HepG2 (cell line): Measurements from ENCODE around the gene ATIC. TPM values are rescaled to one million over a fixed set of nuclear protein-coding genes. Genes with fewer than 3 reads are reported as not detected.

Source experiments
- ATF1 ChIP-seq: IDR thresholded peaks from 2 replicates; pipeline ENCODE4 v1.6.1; 2016; ENCODE audit warnings: mild to moderate bottlenecking, control low read depth
- BRCA1 ChIP-seq: sonication (generic); formaldehyde crosslinking; IDR thresholded peaks from 2 replicates; pipeline ENCODE4 v1.4.0; 2020; ENCODE audit warnings: missing genetic modification reagents
- GZF1 ChIP-seq: sonication (generic); formaldehyde crosslinking; IDR thresholded peaks from 2 replicates; pipeline ENCODE4 v1.5.1; 2020; ENCODE audit warnings: mild to moderate bottlenecking, missing genetic modification reagents
- HES4 ChIP-seq: sonication (generic); formaldehyde crosslinking; IDR thresholded peaks from 2 replicates; pipeline ENCODE4 v1.9.0; 2021; ENCODE audit warnings: mild to moderate bottlenecking, missing genetic modification reagents, borderline replicate concordance
- HNF4A ChIP-seq: sonication (generic); formaldehyde crosslinking; IDR thresholded peaks from 2 replicates; pipeline ENCODE4 v1.4.0; 2020; ENCODE audit warnings: missing genetic modification reagents
- KDM2A ChIP-seq: sonication (generic); formaldehyde crosslinking; IDR thresholded peaks from 2 replicates; pipeline ENCODE4 v1.4.0; 2020; ENCODE audit warnings: low read depth, missing genetic modification reagents, borderline replicate concordance
- MED1 ChIP-seq: sonication (generic); formaldehyde crosslinking; IDR thresholded peaks from 2 replicates; pipeline ENCODE4 v1.4.0; 2020; ENCODE audit warnings: missing genetic modification reagents
- NRL ChIP-seq: sonication (generic); formaldehyde crosslinking; IDR thresholded peaks from 2 replicates; pipeline ENCODE4 v1.5.0; 2020; ENCODE audit warnings: missing genetic modification reagents, mild to moderate bottlenecking, moderate library complexity, borderline replicate concordance
- PHF21A ChIP-seq: sonication (generic); formaldehyde crosslinking; IDR thresholded peaks from 2 replicates; pipeline ENCODE4 v1.5.0; 2020; ENCODE audit warnings: mild to moderate bottlenecking, missing genetic modification reagents
- TAF1 ChIP-seq: sonication (generic); formaldehyde crosslinking; IDR thresholded peaks from 2 replicates; pipeline ENCODE4 v1.4.0; 2020; ENCODE audit warnings: missing genetic modification reagents
- ZNF234 ChIP-seq: sonication (generic); formaldehyde crosslinking; conservative IDR thresholded peaks from 2 replicates; pipeline ENCODE4 v1.5.1; 2020; ENCODE audit warnings: mild to moderate bottlenecking, missing genetic modification reagents
- ZNF264 ChIP-seq: sonication (generic); formaldehyde crosslinking; IDR thresholded peaks from 2 replicates; pipeline ENCODE4 v1.4.0; 2020; ENCODE audit warnings: missing genetic modification reagents
- ZNF30 ChIP-seq: sonication (generic); formaldehyde crosslinking; IDR thresholded peaks from 2 replicates; pipeline ENCODE4 v1.5.0; 2020; ENCODE audit warnings: mild to moderate bottlenecking, missing genetic modification reagents
- ZNF44 ChIP-seq: sonication (generic); formaldehyde crosslinking; IDR thresholded peaks from 2 replicates; pipeline ENCODE4 v1.5.1; 2020; ENCODE audit warnings: mild to moderate bottlenecking, missing genetic modification reagents
- ZSCAN20 ChIP-seq: sonication (generic); formaldehyde crosslinking; IDR thresholded peaks from 2 replicates; pipeline ENCODE4 v1.4.0; 2020; ENCODE audit warnings: missing genetic modification reagents, mild to moderate bottlenecking, borderline replicate concordance
- polyA plus RNA-seq, 8 experiments: library from polyadenylated mRNA; depleted of rRNA in 3 of 8; stranded (reverse) in 7 of 8; unstranded in 1 of 8; fragments of >200 nt; fragmentation: Illumina TruSeq in 4 of 8; extraction: Trizol in 4 of 8; gene quantifications; 2 replicates each; pipeline versions ENCODE4 v1.2.1 to v1.2.3, GENCODE V29; 2011 to 2016; ENCODE audit warnings: low read depth in 4 of 8, missing spikeins in 1 of 8, mixed read lengths in 1 of 8; ENCODE audit not compliant: insufficient read depth in 1 of 8
- total RNA-seq, 5 experiments: library from RNA; depleted of rRNA; stranded (reverse); fragments of >200 nt; fragmentation: Illumina TruSeq; extraction: Trizol; gene quantifications; 2 replicates each; pipeline ENCODE4 v1.2.3, GENCODE V29; 2016; ENCODE audit warnings: low read depth in 1 of 5
- TF ChIP-seq, protein P1 (sequence below): sonication (generic); formaldehyde crosslinking; IDR thresholded peaks from 2 replicates; pipeline ENCODE4 v1.4.0; 2020; ENCODE audit warnings: missing genetic modification reagents, mild to moderate bottlenecking, borderline replicate concordance
- TF ChIP-seq, protein P2 (sequence below): IDR thresholded peaks from 2 replicates; pipeline ENCODE4 v1.6.1; 2016; ENCODE audit warnings: missing compliant biosample characterization, missing genetic modification reagents, borderline replicate concordance
- TF ChIP-seq, protein P3 (sequence below): sonication (generic); formaldehyde crosslinking; IDR thresholded peaks from 2 replicates; pipeline ENCODE4 v1.4.0; 2020; ENCODE audit warnings: low read depth, mild to moderate bottlenecking, missing genetic modification reagents
- TF ChIP-seq, protein P4 (sequence below): sonication (generic); formaldehyde crosslinking; IDR thresholded peaks from 2 replicates; pipeline ENCODE4 v1.4.0; 2020; ENCODE audit warnings: missing genetic modification reagents, borderline replicate concordance
- TF ChIP-seq, protein P5 (sequence below): sonication (generic); formaldehyde crosslinking; IDR thresholded peaks from 2 replicates; pipeline ENCODE4 v1.4.0; 2020; ENCODE audit warnings: mild to moderate bottlenecking, missing genetic modification reagents

The ATIC gene
- total and polyA plus RNA-seq, 2 of the 13 experiments (the other 11 are each of a cell fraction or from before 2014, with no cell fraction given) = 89.8 to 146 TPM

DNA sequence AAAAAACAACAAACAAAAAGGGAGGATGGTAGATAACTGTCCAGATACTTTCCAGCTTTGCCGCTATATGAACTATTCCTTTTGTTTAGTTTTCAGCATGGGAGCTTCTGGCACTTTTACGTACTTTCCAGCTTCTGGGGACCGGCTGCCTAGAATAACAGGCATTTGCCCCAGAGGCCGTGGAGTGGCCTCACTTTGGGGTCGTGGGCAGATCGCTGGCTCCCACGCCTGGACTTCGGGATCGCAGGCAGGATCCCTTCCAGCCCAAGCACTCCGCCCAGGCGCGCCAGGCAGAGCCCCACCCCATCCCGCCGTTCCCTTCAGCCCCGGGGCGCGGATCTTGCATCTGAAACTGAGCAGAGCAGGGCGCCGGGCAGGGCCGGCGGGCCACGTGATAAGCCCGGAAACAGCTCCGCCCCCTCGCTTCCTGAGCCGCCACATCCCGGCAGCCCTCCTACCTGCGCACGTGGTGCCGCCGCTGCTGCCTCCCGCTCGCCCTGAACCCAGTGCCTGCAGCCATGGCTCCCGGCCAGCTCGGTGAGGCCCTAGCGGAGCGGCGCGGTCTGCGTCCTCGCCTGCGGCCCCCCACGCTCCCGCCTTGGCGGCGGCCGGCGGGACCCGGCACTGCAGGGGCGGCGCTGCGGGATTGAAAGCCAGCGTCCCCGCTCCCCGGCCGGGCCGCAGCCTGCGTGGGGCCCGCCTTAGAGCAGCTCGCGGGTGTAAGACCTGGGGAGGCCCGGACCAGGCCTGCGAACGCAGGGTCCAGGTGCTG lies at the start of gene ATIC (continued):
- TF ChIP-seq, protein P1, sequence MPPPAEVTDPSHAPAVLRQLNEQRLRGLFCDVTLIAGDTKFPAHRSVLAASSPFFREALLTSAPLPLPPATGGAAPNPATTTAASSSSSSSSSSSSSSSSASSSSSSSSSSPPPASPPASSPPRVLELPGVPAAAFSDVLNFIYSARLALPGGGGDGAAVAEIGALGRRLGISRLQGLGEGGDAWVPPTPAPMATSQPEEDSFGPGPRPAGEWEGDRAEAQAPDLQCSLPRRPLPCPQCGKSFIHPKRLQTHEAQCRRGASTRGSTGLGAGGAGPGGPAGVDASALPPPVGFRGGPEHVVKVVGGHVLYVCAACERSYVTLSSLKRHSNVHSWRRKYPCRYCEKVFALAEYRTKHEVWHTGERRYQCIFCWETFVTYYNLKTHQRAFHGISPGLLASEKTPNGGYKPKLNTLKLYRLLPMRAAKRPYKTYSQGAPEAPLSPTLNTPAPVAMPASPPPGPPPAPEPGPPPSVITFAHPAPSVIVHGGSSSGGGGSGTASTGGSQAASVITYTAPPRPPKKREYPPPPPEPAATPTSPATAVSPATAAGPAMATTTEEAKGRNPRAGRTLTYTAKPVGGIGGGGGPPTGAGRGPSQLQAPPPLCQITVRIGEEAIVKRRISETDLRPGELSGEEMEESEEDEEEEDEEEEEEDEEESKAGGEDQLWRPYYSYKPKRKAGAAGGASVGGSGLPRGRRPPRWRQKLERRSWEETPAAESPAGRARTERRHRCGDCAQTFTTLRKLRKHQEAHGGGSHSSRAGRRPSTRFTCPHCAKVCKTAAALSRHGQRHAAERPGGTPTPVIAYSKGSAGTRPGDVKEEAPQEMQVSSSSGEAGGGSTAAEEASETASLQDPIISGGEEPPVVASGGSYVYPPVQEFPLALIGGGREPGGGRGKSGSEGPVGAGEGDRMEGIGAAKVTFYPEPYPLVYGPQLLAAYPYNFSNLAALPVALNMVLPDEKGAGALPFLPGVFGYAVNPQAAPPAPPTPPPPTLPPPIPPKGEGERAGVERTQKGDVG = no peak
- TF ChIP-seq TAF1 (CRISPR knock-in tag) = peak; percentile 90
- no peak for TF ChIP-seq BRCA1 (CRISPR knock-in tag)
- TF ChIP-seq ATF1 (CRISPR knock-in tag) = no peak
- TF ChIP-seq, protein P2, sequence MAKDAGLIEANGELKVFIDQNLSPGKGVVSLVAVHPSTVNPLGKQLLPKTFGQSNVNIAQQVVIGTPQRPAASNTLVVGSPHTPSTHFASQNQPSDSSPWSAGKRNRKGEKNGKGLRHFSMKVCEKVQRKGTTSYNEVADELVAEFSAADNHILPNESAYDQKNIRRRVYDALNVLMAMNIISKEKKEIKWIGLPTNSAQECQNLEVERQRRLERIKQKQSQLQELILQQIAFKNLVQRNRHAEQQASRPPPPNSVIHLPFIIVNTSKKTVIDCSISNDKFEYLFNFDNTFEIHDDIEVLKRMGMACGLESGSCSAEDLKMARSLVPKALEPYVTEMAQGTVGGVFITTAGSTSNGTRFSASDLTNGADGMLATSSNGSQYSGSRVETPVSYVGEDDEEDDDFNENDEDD = peak; percentile 98
- TF ChIP-seq, protein P3, sequence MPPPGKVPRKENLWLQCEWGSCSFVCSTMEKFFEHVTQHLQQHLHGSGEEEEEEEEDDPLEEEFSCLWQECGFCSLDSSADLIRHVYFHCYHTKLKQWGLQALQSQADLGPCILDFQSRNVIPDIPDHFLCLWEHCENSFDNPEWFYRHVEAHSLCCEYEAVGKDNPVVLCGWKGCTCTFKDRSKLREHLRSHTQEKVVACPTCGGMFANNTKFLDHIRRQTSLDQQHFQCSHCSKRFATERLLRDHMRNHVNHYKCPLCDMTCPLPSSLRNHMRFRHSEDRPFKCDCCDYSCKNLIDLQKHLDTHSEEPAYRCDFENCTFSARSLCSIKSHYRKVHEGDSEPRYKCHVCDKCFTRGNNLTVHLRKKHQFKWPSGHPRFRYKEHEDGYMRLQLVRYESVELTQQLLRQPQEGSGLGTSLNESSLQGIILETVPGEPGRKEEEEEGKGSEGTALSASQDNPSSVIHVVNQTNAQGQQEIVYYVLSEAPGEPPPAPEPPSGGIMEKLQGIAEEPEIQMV = peak; percentile 92
- peak; percentile 95 for TF ChIP-seq ZNF44
- TF ChIP-seq KDM2A (CRISPR knock-in tag) = peak; percentile 84
- TF ChIP-seq PHF21A (CRISPR knock-in tag) = peak; percentile 62
- TF ChIP-seq NRL = no peak; the same call in none of the 2 replicates
- TF ChIP-seq HES4 (CRISPR knock-in tag) = peak; percentile 99
- TF ChIP-seq ZNF30 = peak; percentile 6; the same call in 1 of the 2 replicates
- TF ChIP-seq ZSCAN20 = peak; percentile 94; the same call in 1 of the 2 replicates
- TF ChIP-seq MED1 (CRISPR knock-in tag) = peak; percentile 88
- TF ChIP-seq, protein P4, sequence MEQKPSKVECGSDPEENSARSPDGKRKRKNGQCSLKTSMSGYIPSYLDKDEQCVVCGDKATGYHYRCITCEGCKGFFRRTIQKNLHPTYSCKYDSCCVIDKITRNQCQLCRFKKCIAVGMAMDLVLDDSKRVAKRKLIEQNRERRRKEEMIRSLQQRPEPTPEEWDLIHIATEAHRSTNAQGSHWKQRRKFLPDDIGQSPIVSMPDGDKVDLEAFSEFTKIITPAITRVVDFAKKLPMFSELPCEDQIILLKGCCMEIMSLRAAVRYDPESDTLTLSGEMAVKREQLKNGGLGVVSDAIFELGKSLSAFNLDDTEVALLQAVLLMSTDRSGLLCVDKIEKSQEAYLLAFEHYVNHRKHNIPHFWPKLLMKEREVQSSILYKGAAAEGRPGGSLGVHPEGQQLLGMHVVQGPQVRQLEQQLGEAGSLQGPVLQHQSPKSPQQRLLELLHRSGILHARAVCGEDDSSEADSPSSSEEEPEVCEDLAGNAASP (CRISPR knock-in tag) = peak; percentile 61; the same call in 1 of the 2 replicates
- peak; percentile 32; the same call in 1 of the 2 replicates for TF ChIP-seq HNF4A (CRISPR knock-in tag)
- peak; percentile 82 for TF ChIP-seq ZNF264 (CRISPR knock-in tag)
- 0 out of 2 replicates have a peak, but pooled peaks have one; percentile 29 for TF ChIP-seq ZNF234 (CRISPR knock-in tag)
- TF ChIP-seq, protein P5, sequence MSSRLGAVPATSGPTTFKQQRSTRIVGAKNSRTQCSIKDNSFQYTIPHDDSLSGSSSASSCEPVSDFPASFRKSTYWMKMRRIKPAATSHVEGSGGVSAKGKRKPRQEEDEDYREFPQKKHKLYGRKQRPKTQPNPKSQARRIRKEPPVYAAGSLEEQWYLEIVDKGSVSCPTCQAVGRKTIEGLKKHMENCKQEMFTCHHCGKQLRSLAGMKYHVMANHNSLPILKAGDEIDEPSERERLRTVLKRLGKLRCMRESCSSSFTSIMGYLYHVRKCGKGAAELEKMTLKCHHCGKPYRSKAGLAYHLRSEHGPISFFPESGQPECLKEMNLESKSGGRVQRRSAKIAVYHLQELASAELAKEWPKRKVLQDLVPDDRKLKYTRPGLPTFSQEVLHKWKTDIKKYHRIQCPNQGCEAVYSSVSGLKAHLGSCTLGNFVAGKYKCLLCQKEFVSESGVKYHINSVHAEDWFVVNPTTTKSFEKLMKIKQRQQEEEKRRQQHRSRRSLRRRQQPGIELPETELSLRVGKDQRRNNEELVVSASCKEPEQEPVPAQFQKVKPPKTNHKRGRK (CRISPR knock-in tag) = no peak; the same call in 1 of the 2 replicates
- peak; percentile 91 for TF ChIP-seq GZF1 (CRISPR knock-in tag)
